Activated CD4-positive, alpha-beta memory T cell treated with anti-CD3 and anti-CD28 coated beads, Interleukin-2, amount 10 ng/mL, durations not matched to agents 7 days and 5 days (primary cell): ENCODE data around the gene FUBP3. TPM values are rescaled to one million over a fixed set of nuclear protein-coding genes. Genes with fewer than 3 reads are reported as not detected.

ENCODE experiments used
- CTCF ChIA-PET: fragments of 350-600 bp; sonication (Branson Sonifier 250); formaldehyde crosslinking; loops from one replicate; lab custom pipeline; 2021; ENCODE audit warnings: antibody characterized with exemption, inconsistent platforms; lab: Charles Lee
- POLR2A ChIA-PET: fragments of 350-600 bp; sonication (Branson Sonifier 250); formaldehyde crosslinking; loops from one replicate; lab custom pipeline; 2021; ENCODE audit warnings: antibody characterized with exemption; lab: Charles Lee
- DNase-seq: peaks from one replicate; pipeline ENCODE4 v3.0.0-alpha.2; 2020
- H3K27ac Mint-ChIP-seq: one replicate; pipeline ENCODE4 v1.8.0; 2021; ENCODE audit warnings: mild to moderate bottlenecking, mixed read lengths
- H3K27me3 Mint-ChIP-seq: one replicate; pipeline ENCODE4 v1.8.0; 2021; ENCODE audit warnings: mixed read lengths
- H3K36me3 Mint-ChIP-seq: one replicate; pipeline ENCODE4 v1.8.0; 2021; ENCODE audit warnings: low read depth, mixed read lengths
- H3K4me1 Mint-ChIP-seq: one replicate; pipeline ENCODE4 v1.8.0; 2021; ENCODE audit warnings: mixed read lengths
- H3K4me3 Mint-ChIP-seq: one replicate; pipeline ENCODE4 v1.8.0; 2021; ENCODE audit warnings: mild to moderate bottlenecking, mixed read lengths
- H3K9me3 Mint-ChIP-seq: one replicate; pipeline ENCODE4 v1.8.0; 2021; ENCODE audit warnings: mixed read lengths
- total RNA-seq, 2 experiments: library from RNA; stranded (reverse); gene quantifications; one replicate each; pipeline ENCODE4 v1.2.3, GENCODE V29; 2021

The FUBP3 gene
- total RNA-seq, 2 experiments from 2014 or later, result 30.7 to 32.2 TPM

- CTCF ChIA-PET, result no interaction called here
- Mint-ChIP-seq H3K4me3 (no peak overlapping the region), H3K9me3 (no peaks in the 10 kb centered on the region), H3K27ac (no peak overlapping the region), H3K4me1 (no peaks in the 10 kb centered on the region), H3K27me3 (no peaks in the 10 kb centered on the region), H3K36me3 (peaks cover 12% of the 10 kb centered on the region)
- POLR2A ChIA-PET, result no interaction called here
- DNase-seq, result no peak
These were observed 55.9 kb downstream of the FUBP3 start for GRCh38 chr9:130635306-130635705.

GRCh38 chr9:130635721-130636647, 56.6 kb downstream of the FUBP3 start:
- Mint-ChIP-seq H3K36me3 (peaks cover 12% of the 10 kb centered on the region), H3K9me3 (no peaks in the 10 kb centered on the region), H3K27me3 (no peaks in the 10 kb centered on the region), H3K27ac (no peak overlapping the region), H3K4me1 (no peaks in the 10 kb centered on the region), H3K4me3 (no peak overlapping the region)
- no peak for DNase-seq
- CTCF ChIA-PET, result no interaction called here
- POLR2A ChIA-PET, result no interaction called here

GRCh38 chr9:130636648-130637020, 57.3 kb downstream of the FUBP3 start:
- CTCF ChIA-PET, result no interaction called here
- Mint-ChIP-seq H3K36me3 (peaks cover 7% of the 10 kb centered on the region), H3K27ac (no peak overlapping the region), H3K4me3 (no peak overlapping the region), H3K4me1 (no peaks in the 10 kb centered on the region), H3K9me3 (no peaks in the 10 kb centered on the region), H3K27me3 (no peaks in the 10 kb centered on the region)
- DNase-seq, result no peak
- POLR2A ChIA-PET, result no interaction called here

GRCh38 chr9:130638284-130639123, 59.1 kb downstream of the FUBP3 start:
- H3K27ac Mint-ChIP-seq, result no peak overlapping the region
- H3K4me1 Mint-ChIP-seq, result no peaks in the 10 kb centered on the region
- no peaks in the 10 kb centered on the region for H3K36me3 Mint-ChIP-seq
- POLR2A ChIA-PET, result no interaction called here
- no peaks in the 10 kb centered on the region for H3K27me3 Mint-ChIP-seq
- H3K4me3 Mint-ChIP-seq, result no peak overlapping the region
- DNase-seq, result no peak
- CTCF ChIA-PET, result no interaction called here
- H3K9me3 Mint-ChIP-seq, result no peaks in the 10 kb centered on the region

GRCh38 chr9:130639124-130639765, 59.9 kb downstream of the FUBP3 start:
- CTCF ChIA-PET, result no interaction called here
- H3K9me3 Mint-ChIP-seq, result no peaks in the 10 kb centered on the region
- no peak overlapping the region for H3K4me3 Mint-ChIP-seq
- no peak overlapping the region for H3K27ac Mint-ChIP-seq
- POLR2A ChIA-PET, result no interaction called here
- H3K4me1 Mint-ChIP-seq, result no peaks in the 10 kb centered on the region
- DNase-seq, result no peak
- no peaks in the 10 kb centered on the region for H3K27me3 Mint-ChIP-seq
- no peaks in the 10 kb centered on the region for H3K36me3 Mint-ChIP-seq

GRCh38 chr9:130639866-130640555, 60.6 kb downstream of the FUBP3 start:
- POLR2A ChIA-PET, result no interaction called here
- no peak overlapping the region for H3K4me3 Mint-ChIP-seq
- H3K27ac Mint-ChIP-seq, result no peak overlapping the region
- H3K9me3 Mint-ChIP-seq, result no peaks in the 10 kb centered on the region
- H3K27me3 Mint-ChIP-seq, result no peaks in the 10 kb centered on the region
- no peaks in the 10 kb centered on the region for H3K36me3 Mint-ChIP-seq
- H3K4me1 Mint-ChIP-seq, result no peaks in the 10 kb centered on the region
- CTCF ChIA-PET, result no interaction called here
- DNase-seq, result no peak

- no peaks in the 10 kb centered on the region for H3K36me3 Mint-ChIP-seq
- ChIA-PET POLR2A (no interaction called here), CTCF (no interaction called here)
- no peaks in the 10 kb centered on the region for H3K27me3 Mint-ChIP-seq
- no peaks in the 10 kb centered on the region for H3K4me1 Mint-ChIP-seq
- H3K4me3 Mint-ChIP-seq, result no peak overlapping the region
- no peak for DNase-seq
- H3K27ac Mint-ChIP-seq, result no peak overlapping the region
- H3K9me3 Mint-ChIP-seq, result no peaks in the 10 kb centered on the region
These were observed 61.3 kb downstream of the FUBP3 start for GRCh38 chr9:130640681-130641080.

- no peaks in the 10 kb centered on the region for H3K36me3 Mint-ChIP-seq
- no peaks in the 10 kb centered on the region for H3K9me3 Mint-ChIP-seq
- H3K4me3 Mint-ChIP-seq, result no peak overlapping the region
- H3K27ac Mint-ChIP-seq, result no peak overlapping the region
- H3K27me3 Mint-ChIP-seq, result peaks cover 2% of the 10 kb centered on the region
- H3K4me1 Mint-ChIP-seq, result no peaks in the 10 kb centered on the region
- ChIA-PET POLR2A (no interaction called here), CTCF (no interaction called here)
- DNase-seq, result no peak
These were observed 63.5 kb downstream of the FUBP3 start for GRCh38 chr9:130642926-130643325.

GRCh38 chr9:130651221-130651620, 71.8 kb downstream of the FUBP3 start:
- no peaks in the 10 kb centered on the region for H3K9me3 Mint-ChIP-seq
- no peaks in the 10 kb centered on the region for H3K4me1 Mint-ChIP-seq
- ChIA-PET POLR2A (no interaction called here), CTCF (interaction anchor here (1.1 kb wide), 1 partner anchor 31 kb away, joined by 3 read pairs; no protein-coding TSS in a partner anchor)
- H3K27ac Mint-ChIP-seq, result no peak overlapping the region
- DNase-seq, result no peak
- no peak overlapping the region for H3K4me3 Mint-ChIP-seq
- peaks cover 20% of the 10 kb centered on the region for H3K27me3 Mint-ChIP-seq
- no peaks in the 10 kb centered on the region for H3K36me3 Mint-ChIP-seq

- ChIA-PET POLR2A (no interaction called here), CTCF (no interaction called here)
- Mint-ChIP-seq H3K4me1 (no peaks in the 10 kb centered on the region), H3K4me3 (no peak overlapping the region), H3K36me3 (no peaks in the 10 kb centered on the region), H3K27me3 (peaks cover 25% of the 10 kb centered on the region), H3K9me3 (no peaks in the 10 kb centered on the region), H3K27ac (no peak overlapping the region)
- DNase-seq, result no peak
These were observed 72.4 kb downstream of the FUBP3 start for GRCh38 chr9:130651752-130652151.

- no peaks in the 10 kb centered on the region for H3K36me3 Mint-ChIP-seq
- ChIA-PET POLR2A (no interaction called here), CTCF (no interaction called here)
- no peaks in the 10 kb centered on the region for H3K9me3 Mint-ChIP-seq
- H3K4me3 Mint-ChIP-seq, result no peak overlapping the region
- peaks cover 41% of the 10 kb centered on the region for H3K27me3 Mint-ChIP-seq
- no peak for DNase-seq
- peaks cover 3% of the 10 kb centered on the region for H3K4me1 Mint-ChIP-seq
- no peak overlapping the region for H3K27ac Mint-ChIP-seq
These were observed 75.5 kb downstream of the FUBP3 start for GRCh38 chr9:130654879-130655278.

- Mint-ChIP-seq H3K4me1 (peaks cover 7% of the 10 kb centered on the region), H3K9me3 (no peaks in the 10 kb centered on the region), H3K36me3 (no peaks in the 10 kb centered on the region), H3K27me3 (peaks cover 65% of the 10 kb centered on the region), H3K27ac (no peak overlapping the region), H3K4me3 (no peak overlapping the region)
- no peak for DNase-seq
- CTCF ChIA-PET, result no interaction called here
- POLR2A ChIA-PET, result no interaction called here
These were observed 79.7 kb downstream of the FUBP3 start for GRCh38 chr9:130658893-130659698.
